DMS114 treated with DMSO at 0.1 percent for 48 hours (cell line): ENCODE data around the gene ENDOV.

Experiments used
- DNase-seq: peaks from one replicate; lab custom pipeline; 2025; ENCODE audit not compliant: unreplicated experiment; lab: John Stamatoyannopoulos, UW

The ENDOV gene

GRCh38 chr17:80415626-80416137 lies 715 bp downstream of the ENDOV start:
- no peak for DNase-seq

- no peak for DNase-seq
Observed at GRCh38 chr17:80416260-80416939, 1.4 kb downstream of the ENDOV start.

- DNase-seq: no peak
Observed at GRCh38 chr17:80416940-80417293, 1.9 kb downstream of the ENDOV start.

- no peak for DNase-seq
Observed at GRCh38 chr17:80418589-80418988, 3.6 kb downstream of the ENDOV start.

GRCh38 chr17:80419255-80419654 lies 4.3 kb downstream of the ENDOV start:
- no peak for DNase-seq

- DNase-seq: no peak
Observed at GRCh38 chr17:80421381-80422090, 6.6 kb downstream of the ENDOV start.

- DNase-seq: no peak
Observed at GRCh38 chr17:80422276-80422675, 7.3 kb downstream of the ENDOV start.

- no peak for DNase-seq
Observed at GRCh38 chr17:80422981-80423380, 8.0 kb downstream of the ENDOV start.

- DNase-seq: no peak
Observed at GRCh38 chr17:80423536-80424225, 8.7 kb downstream of the ENDOV start.

GRCh38 chr17:80424261-80424660 lies 9.3 kb downstream of the ENDOV start:
- no peak for DNase-seq

- DNase-seq: no peak
Observed at GRCh38 chr17:80424878-80425765, 10.2 kb downstream of the ENDOV start.

- DNase-seq: no peak
Observed at GRCh38 chr17:80425835-80426426, 11.0 kb downstream of the ENDOV start.

GRCh38 chr17:80426671-80427326 lies 11.8 kb downstream of the ENDOV start:
- no peak for DNase-seq

GRCh38 chr17:80427366-80428282 lies 12.7 kb downstream of the ENDOV start:
- no peak for DNase-seq

GRCh38 chr17:80428363-80428762 lies 13.4 kb downstream of the ENDOV start:
- no peak for DNase-seq

- DNase-seq: no peak
Observed at GRCh38 chr17:80428796-80429195, 13.8 kb downstream of the ENDOV start.

GRCh38 chr17:80429356-80430275 lies 14.6 kb downstream of the ENDOV start:
- no peak for DNase-seq
